ENCODE measurements around the gene KCNJ16. TPM values are rescaled to one million over a fixed set of nuclear protein-coding genes. Genes with fewer than 3 reads are reported as not detected.

KCNJ16 gene
- total RNA-seq, 1 donor, result not detected

GRCh38 chr17:70158180-70158579, 83.2 kb downstream of the KCNJ16 start:
- no peak overlapping the region for H3K4me3 ChIP-seq (ENCODE audit: low read depth, low read length)
- DNase-seq (ENCODE audit: low read depth), result no peak
- TF ChIP-seq CTCF (IDR thresholded peaks at IDR 0.05; ENCODE audit: insufficient read depth, low read depth, low read length), result no peak

- H3K4me3 ChIP-seq (ENCODE audit: low read depth, low read length), result no peak overlapping the region
- DNase-seq (ENCODE audit: low read depth), result no peak
- TF ChIP-seq CTCF (IDR thresholded peaks at IDR 0.05; ENCODE audit: insufficient read depth, low read depth, low read length), result no peak
Measured at GRCh38 chr17:70158591-70158990, 83.6 kb downstream of the KCNJ16 start.

GRCh38 chr17:70159980-70160379, 85.0 kb downstream of the KCNJ16 start:
- no peak for TF ChIP-seq CTCF (IDR thresholded peaks at IDR 0.05; ENCODE audit: insufficient read depth, low read depth, low read length)
- no peak for DNase-seq (ENCODE audit: low read depth)
- H3K4me3 ChIP-seq (ENCODE audit: low read depth, low read length), result no peak overlapping the region

- no peak overlapping the region for H3K4me3 ChIP-seq (ENCODE audit: low read depth, low read length)
- no peak for TF ChIP-seq CTCF (IDR thresholded peaks at IDR 0.05; ENCODE audit: insufficient read depth, low read depth, low read length)
- no peak for DNase-seq (ENCODE audit: low read depth)
Measured at GRCh38 chr17:70161519-70161918, 86.5 kb downstream of the KCNJ16 start.

GRCh38 chr17:70165383-70165782, 90.4 kb downstream of the KCNJ16 start:
- no peak for TF ChIP-seq CTCF (IDR thresholded peaks at IDR 0.05; ENCODE audit: insufficient read depth, low read depth, low read length)
- H3K4me3 ChIP-seq (ENCODE audit: low read depth, low read length), result no peak overlapping the region
- DNase-seq (ENCODE audit: low read depth), result no peak

GRCh38 chr17:70166615-70167014, 91.6 kb downstream of the KCNJ16 start:
- no peak overlapping the region for H3K4me3 ChIP-seq (ENCODE audit: low read depth, low read length)
- DNase-seq (ENCODE audit: low read depth), result no peak
- TF ChIP-seq CTCF (IDR thresholded peaks at IDR 0.05; ENCODE audit: insufficient read depth, low read depth, low read length), result no peak
